Lower lobe of right lung (tissue), 2 donors: ENCODE results near the gene RRP9. TPM values are rescaled to one million over a fixed set of nuclear protein-coding genes. Genes with fewer than 3 reads are reported as not detected.
A peak's percentile ranks its signal among the peaks of the same experiment; 100 is the strongest.
"Not testable (repeated sequence)": the region's sequence is repeated elsewhere in the genome, so short reads cannot be mapped to it uniquely, and the experiment has no call there.

Experiments
- ATAC-seq, 2 donors: fragments of 200-7000 bp; cut with Tn5 transposase; one replicate each; pipeline ENCODE4 v1.9.1; 2020 to 2022; ENCODE audit warnings: mild to moderate bottlenecking in 2 of 2, moderate library complexity in 2 of 2
- DNase-seq: peaks from one replicate; pipeline ENCODE4 v3.0.0-alpha.2; 2020
- H3K27ac ChIP-seq: fragments of 200-600 bp; one replicate; pipeline ENCODE4 v1.8.0; 2022
- H3K27me3 ChIP-seq: fragments of 200-600 bp; one replicate; pipeline ENCODE4 v1.8.0; 2022; ENCODE audit warnings: low read depth
- H3K36me3 ChIP-seq: fragments of 200-600 bp; one replicate; pipeline ENCODE4 v1.8.0; 2022; ENCODE audit warnings: mild to moderate bottlenecking
- H3K4me1 ChIP-seq: fragments of 200-600 bp; one replicate; pipeline ENCODE4 v1.8.0; 2022
- H3K4me3 ChIP-seq: fragments of 200-600 bp; one replicate; pipeline ENCODE4 v1.8.0; 2022; ENCODE audit warnings: mild to moderate bottlenecking
- H3K9me3 ChIP-seq: fragments of 200-600 bp; one replicate; pipeline ENCODE4 v1.8.0; 2022
- intact Hi-C: fragments of 100-400 bp; cut with DNase I; formaldehyde crosslinking; loops from one replicate; pipeline ENCODE4 v1.11.0; 2022
- long read RNA-seq: library from polyadenylated mRNA; unstranded; transcript quantifications from one replicate; pipeline ENCODE4 v2.0.0, GENCODE V29; 2021
- total RNA-seq: library from RNA; stranded (reverse); fragmentation: NEBNext Ultra II Directional; extraction: Animal tissue kit (Norgen Biotek cat#: 25700); gene quantifications from one replicate; pipeline ENCODE4 v1.2.1, GENCODE V29; 2021
- TF ChIP-seq, protein P1 (sequence below): fragments of 200-600 bp; IDR thresholded peaks from one replicate; pipeline ENCODE4 v1.8.0; 2022; ENCODE audit warnings: antibody characterized with exemption, mild to moderate bottlenecking
- donor health status: DM: no; HTN: yes; CAD: no; lungs with severe emphysema.

Gene RRP9, protein sequence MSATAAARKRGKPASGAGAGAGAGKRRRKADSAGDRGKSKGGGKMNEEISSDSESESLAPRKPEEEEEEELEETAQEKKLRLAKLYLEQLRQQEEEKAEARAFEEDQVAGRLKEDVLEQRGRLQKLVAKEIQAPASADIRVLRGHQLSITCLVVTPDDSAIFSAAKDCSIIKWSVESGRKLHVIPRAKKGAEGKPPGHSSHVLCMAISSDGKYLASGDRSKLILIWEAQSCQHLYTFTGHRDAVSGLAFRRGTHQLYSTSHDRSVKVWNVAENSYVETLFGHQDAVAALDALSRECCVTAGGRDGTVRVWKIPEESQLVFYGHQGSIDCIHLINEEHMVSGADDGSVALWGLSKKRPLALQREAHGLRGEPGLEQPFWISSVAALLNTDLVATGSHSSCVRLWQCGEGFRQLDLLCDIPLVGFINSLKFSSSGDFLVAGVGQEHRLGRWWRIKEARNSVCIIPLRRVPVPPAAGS
- 16.2 TPM for total RNA-seq
- long read RNA-seq, transcript RRP9-201 (15 exons, 1,578 nt): major isoform, 34 of 49 reads
- long read RNA-seq, partial matches to known transcripts: 4 of 49 reads
- long read RNA-seq, other reads (novel, unspliced or antisense): 11 of 49 reads

DNA sequence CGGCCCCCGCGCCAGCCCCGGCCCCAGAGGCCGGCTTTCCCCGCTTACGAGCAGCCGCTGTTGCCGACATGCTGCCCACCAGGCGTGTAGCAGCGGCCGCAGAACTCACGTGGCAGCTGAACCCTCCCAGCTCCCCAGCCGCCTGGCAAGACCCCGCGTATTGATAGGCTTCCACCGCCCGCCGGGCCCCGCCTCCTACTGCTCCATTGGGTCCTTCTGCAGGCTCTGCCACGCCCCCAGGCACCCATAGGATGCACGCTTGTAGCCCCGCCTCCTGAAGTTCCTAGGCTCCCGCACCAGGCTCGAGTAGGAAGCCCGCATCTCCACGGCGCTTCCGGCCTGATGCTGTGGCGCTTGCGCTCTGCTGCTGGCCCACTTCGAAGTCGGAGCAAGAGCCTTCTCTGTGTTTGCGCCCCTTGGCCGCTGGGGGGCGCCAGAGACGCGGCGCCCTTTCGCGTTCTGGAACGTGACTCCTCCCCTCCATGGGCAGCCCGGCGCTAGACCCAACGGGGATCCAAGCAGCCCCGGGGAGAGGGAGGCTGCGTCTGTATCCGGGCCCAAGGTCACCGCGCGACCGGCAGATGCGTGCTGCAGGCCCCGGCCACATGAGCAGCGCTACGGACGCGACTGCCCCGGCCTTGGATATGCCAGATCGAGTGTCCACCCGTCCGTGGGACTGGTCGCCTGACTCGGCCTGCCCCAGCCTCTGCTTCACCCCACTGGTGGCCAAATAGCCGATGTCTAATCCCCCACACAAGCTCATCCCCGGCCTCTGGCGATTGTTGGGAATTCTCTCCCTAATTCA lies at the start of gene RRP9, which contains the start of gene PARP3:
RRP9 (minus strand) TSS at position 107 of the 805 bp plus-strand sequence; CDS start at position 70, 37 bp downstream.
PARP3 (plus strand) TSS at position 566 of the 805 bp plus-strand sequence. CDS start 993 bp downstream, outside the sequence.
- DNase-seq (peak; percentile 100), ATAC-seq (peak; percentile 95 to 96)
- Histone ChIP-seq H3K4me1 (peaks cover 29% of the 10 kb centered on the region), H3K36me3 (peaks cover 30% of the 10 kb centered on the region), H3K27ac (peak within 1 kb of the TSS; percentile 98), H3K27me3 (no peaks in the 10 kb centered on the region), H3K4me3 (peak within 1 kb of the TSS; percentile 91), H3K9me3 (no peaks in the 10 kb centered on the region)
- TF ChIP-seq, protein P1, sequence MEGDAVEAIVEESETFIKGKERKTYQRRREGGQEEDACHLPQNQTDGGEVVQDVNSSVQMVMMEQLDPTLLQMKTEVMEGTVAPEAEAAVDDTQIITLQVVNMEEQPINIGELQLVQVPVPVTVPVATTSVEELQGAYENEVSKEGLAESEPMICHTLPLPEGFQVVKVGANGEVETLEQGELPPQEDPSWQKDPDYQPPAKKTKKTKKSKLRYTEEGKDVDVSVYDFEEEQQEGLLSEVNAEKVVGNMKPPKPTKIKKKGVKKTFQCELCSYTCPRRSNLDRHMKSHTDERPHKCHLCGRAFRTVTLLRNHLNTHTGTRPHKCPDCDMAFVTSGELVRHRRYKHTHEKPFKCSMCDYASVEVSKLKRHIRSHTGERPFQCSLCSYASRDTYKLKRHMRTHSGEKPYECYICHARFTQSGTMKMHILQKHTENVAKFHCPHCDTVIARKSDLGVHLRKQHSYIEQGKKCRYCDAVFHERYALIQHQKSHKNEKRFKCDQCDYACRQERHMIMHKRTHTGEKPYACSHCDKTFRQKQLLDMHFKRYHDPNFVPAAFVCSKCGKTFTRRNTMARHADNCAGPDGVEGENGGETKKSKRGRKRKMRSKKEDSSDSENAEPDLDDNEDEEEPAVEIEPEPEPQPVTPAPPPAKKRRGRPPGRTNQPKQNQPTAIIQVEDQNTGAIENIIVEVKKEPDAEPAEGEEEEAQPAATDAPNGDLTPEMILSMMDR: peak; percentile 100
- intact Hi-C loops: no loop called here

DNA sequence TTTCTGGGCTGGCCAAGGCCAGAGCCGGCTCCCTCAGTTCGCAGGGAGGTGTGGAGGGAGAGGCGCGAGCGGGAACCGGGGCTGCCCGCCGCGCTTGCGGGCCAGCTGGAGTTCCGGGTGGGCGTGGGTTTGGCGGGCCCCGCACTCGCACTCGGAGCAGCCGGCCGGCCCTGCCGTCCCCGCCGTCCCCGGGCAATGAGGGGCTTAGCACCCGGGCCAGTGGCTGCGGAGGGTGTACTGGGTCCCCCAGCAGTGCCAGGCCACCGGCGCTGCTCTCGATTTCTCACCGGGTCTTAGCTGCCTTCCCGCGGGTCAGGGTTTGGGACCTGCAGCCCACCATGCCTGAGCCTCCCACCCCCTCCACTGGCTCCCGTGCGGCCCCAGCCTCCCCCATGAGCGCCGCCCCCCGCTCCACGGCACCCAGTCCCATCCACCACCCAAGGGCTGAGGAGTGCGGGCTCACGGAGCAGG lies 48.8 kb upstream of the RRP9 start:
- H3K36me3 ChIP-seq: peaks cover 40% of the 10 kb centered on the region
- H3K9me3 ChIP-seq, H3K4me3 ChIP-seq, H3K27me3 ChIP-seq, ATAC-seq, intact Hi-C loops, H3K27ac ChIP-seq, DNase-seq: not testable (repeated sequence)
- peaks cover 19% of the 10 kb centered on the region for H3K4me1 ChIP-seq

DNA sequence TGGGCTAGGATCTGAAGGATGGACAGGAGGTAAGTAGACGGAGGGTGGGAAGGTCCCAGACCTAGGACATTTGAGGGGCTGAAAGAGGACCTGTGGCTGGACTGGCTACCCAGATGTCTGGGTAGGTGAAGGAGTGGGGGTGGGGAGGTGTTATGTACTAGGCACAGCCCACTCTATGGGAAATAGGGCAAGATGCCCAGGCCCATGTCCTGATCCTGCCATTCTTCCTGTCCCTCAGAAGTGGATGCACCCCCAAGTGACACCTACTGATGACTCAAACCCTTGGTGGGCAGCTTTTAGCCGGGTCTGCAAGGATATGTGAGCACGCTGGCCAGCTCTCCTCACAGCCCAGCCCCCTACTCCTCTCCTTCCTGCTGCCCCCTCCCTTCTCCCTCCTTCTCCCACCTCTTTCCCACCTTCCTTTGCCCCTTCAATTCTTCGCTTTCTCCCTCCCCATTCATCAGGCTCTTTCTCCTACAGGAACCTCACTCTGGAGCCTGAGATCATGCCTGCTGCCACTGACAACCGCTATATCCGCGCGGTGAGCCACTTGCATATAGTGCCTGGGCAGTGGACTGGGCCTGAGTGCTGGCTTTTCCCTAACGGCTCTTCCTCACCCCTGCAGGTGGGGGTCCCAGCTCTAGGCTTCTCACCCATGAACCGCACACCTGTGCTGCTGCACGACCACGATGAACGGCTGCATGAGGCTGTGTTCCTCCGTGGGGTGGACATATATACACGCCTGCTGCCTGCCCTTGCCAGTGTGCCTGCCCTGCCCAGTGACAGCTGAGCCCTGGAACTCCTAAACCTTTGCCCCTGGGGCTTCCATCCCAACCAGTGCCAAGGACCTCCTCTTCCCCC lies 46.8 kb upstream of the RRP9 start:
- ATAC-seq: no peak
- no peak for DNase-seq
- Histone ChIP-seq H3K27me3 (no peaks in the 10 kb centered on the region), H3K9me3 (no peaks in the 10 kb centered on the region), H3K4me3 (no peak overlapping the region), H3K4me1 (peaks cover 11% of the 10 kb centered on the region), H3K36me3 (peaks cover 23% of the 10 kb centered on the region), H3K27ac (no peak overlapping the region)
- TF ChIP-seq, protein P1: no peak
- intact Hi-C loops: no loop called here

DNA sequence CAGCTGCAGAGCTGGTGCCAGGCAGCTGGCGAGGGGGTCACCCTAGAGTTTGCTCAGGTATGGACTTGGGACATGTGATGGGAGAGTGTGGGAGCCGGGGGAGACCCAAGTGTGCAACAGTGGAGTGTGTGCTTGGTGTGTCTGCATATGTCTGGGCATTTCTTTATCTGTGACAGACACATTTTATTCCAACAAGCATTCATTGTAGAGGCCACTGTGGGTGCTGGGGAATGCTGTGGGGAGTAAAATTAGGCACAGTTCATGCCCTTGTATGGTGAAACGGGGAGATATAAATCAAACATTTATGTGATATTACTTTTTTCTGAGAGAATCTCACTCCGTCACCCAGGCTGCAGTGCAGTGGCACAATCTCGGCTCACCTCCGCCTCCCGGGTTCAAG lies 45.9 kb upstream of the RRP9 start:
- Histone ChIP-seq H3K36me3 (peaks cover 14% of the 10 kb centered on the region), H3K27me3 (no peaks in the 10 kb centered on the region), H3K4me3 (no peak overlapping the region), H3K9me3 (no peaks in the 10 kb centered on the region), H3K27ac (no peak overlapping the region), H3K4me1 (peaks cover 15% of the 10 kb centered on the region)
- intact Hi-C loops: no loop called here
- ATAC-seq (no peak), DNase-seq (no peak)
- TF ChIP-seq, protein P1: no peak

DNA sequence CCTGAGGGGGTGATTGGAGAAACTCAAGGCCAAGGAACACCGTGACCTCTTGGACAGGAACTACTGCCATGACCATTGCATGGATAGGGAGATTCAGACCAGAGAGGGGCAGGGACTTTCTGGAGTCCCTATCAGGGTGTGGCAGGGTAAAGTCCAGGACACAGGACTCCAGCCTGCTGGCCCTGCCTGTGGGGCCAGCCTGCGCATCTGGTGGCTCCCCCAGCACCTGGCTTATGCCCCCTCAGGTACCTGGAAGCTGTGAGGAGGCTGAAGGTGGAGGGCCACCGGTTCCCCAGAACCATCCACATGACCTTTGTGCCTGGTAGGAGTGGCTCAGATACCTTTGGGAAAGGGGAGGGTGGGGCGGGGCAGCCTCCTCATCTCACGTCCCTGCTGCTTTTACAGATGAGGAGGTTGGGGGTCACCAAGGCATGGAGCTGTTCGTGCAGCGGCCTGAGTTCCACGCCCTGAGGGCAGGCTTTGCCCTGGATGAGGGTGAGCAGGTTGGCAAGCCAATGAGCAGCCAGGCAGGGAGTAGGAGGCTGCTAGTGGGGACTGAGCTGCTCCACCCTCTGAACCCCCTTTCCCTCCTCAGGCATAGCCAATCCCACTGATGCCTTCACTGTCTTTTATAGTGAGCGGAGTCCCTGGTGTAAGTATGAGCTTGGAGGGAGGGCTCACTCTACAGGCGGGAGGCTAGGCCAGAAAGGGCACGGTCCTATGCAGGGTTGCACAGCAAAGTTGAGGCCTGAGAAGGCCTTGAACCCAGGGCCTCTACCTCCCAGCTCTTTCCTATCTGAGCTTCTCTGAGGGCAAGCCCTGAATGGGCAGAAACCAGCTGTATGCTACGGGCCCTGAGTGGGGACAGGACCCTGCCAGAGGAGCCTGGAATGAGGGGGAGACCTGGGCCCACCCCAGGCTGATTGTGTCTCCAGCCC lies 44.6 kb upstream of the RRP9 start:
- intact Hi-C loops: no loop called here
- H3K27ac ChIP-seq: no peak overlapping the region
- H3K36me3 ChIP-seq: peaks cover under 1% of the 10 kb centered on the region
- TF ChIP-seq, protein P1: no peak
- ATAC-seq (no peak), DNase-seq (no peak)
- H3K4me1 ChIP-seq: peaks cover 25% of the 10 kb centered on the region
- no peaks in the 10 kb centered on the region for H3K9me3 ChIP-seq
- H3K27me3 ChIP-seq: no peaks in the 10 kb centered on the region
- H3K4me3 ChIP-seq: no peak overlapping the region
